PFSK-1 (cell line): ENCODE measurements around the gene GNAS-AS1.

Experiments
- POLR2AphosphoS5 ChIP-seq: IDR thresholded peaks from 2 replicates; pipeline ENCODE4 v1.6.1; 2012; ENCODE audit warnings: low read depth, mild to moderate bottlenecking, control low read depth, low read length, moderate library complexity
- REST ChIP-seq, 2 experiments: IDR thresholded peaks; 2 replicates each; pipeline versions ENCODE4 v1.6.1 to v1.8.0; 2011 to 2012; ENCODE audit warnings: low read depth in 2 of 2, low read length in 2 of 2, control low read depth in 1 of 2, inconsistent platforms in 1 of 2, mild to moderate bottlenecking in 1 of 2, moderate library complexity in 1 of 2; ENCODE audit not compliant: insufficient read depth in 1 of 2
- TAF1 ChIP-seq: IDR thresholded peaks from 2 replicates; pipeline ENCODE4 v1.6.1; 2012; ENCODE audit warnings: low read length, control low read depth, borderline replicate concordance; ENCODE audit not compliant: insufficient read depth

- no peak for TF ChIP-seq REST (IDR thresholded peaks at IDR 0.05; ENCODE audit: insufficient read depth in 1 of 2, low read depth in 2 of 2, low read length in 2 of 2)
- no peak for TF ChIP-seq TAF1
- TF ChIP-seq POLR2AphosphoS5, result no peak
These were observed 48.1 kb upstream of the GNAS-AS1 start for GRCh38 chr20:58898629-58899408.
